ENCODE data around the gene CCNF. TPM values are rescaled to one million over a fixed set of nuclear protein-coding genes. Genes with fewer than 3 reads are reported as not detected.
A peak's percentile ranks its signal among the peaks of the same experiment; 100 is the strongest.

CCNF gene
- total and polyA plus RNA-seq, 10 of the 15 experiments (the other 5 are each of a cell fraction or from before 2014, with no cell fraction given) = 4.0 to 63.2 (median 27.5) TPM

GRCh38 chr16:2425008-2425518 is 4.2 kb upstream of the CCNF start:
- Histone ChIP-seq H3K4me1 (ENCODE audit: control insufficient read depth, insufficient read depth, low read length) (peaks cover 6% of the 10 kb centered on the region), H3K9ac (ENCODE audit: control insufficient read depth, insufficient read depth, low read length) (no peak overlapping the region), H3K36me3 (ENCODE audit: control insufficient read depth in 2 of 2, insufficient read depth in 2 of 2, low read length in 1 of 2) (no peaks in the 10 kb centered on the region), H2AFZ (ENCODE audit: control insufficient read depth, low read depth, low read length) (no peak overlapping the region), H4K20me1 (ENCODE audit: control insufficient read depth, insufficient read depth) (no peaks in the 10 kb centered on the region), H3K79me2 (ENCODE audit: control insufficient read depth, insufficient read depth, low read length) (peaks cover 9% of the 10 kb centered on the region), H3K9me3 (replicated peaks; ENCODE audit: control insufficient read depth, insufficient read depth, low read length) (no peaks in the 10 kb centered on the region), H3K4me2 (ENCODE audit: control insufficient read depth, insufficient read depth) (no peak overlapping the region), H3K27me3 (replicated peaks in 1 of 2; ENCODE audit: control insufficient read depth in 2 of 2, insufficient read depth in 2 of 2, low read length in 1 of 2) (no peaks in the 10 kb centered on the region), H3K27ac (ENCODE audit: control insufficient read depth, insufficient read depth) (no peak overlapping the region), H3K4me3 (no peak overlapping the region)
- DNase-seq (ENCODE audit: low read depth, low spot score) (no peak), FAIRE-seq (no peak), ATAC-seq (no peak)
- intact Hi-C loops (cut with micrococcal nuclease; ENCODE audit: unreplicated experiment) = no loop called here
- ChIA-PET SMC1A (ENCODE audit: uncharacterized antibody, unreplicated experiment) (no interaction called here), RAD21 (ENCODE audit: unreplicated experiment) (no interaction called here), POLR2A (interaction anchor here (0.6 kb wide), 1 partner anchor 527 kb away, joined by 6 read pairs; no protein-coding TSS in a partner anchor), CTCF (no interaction called here)
- no TSS peak for BruUV-seq (replicated peaks)
- TF ChIP-seq POLR2A (IDR thresholded peaks at IDR 0.05; ENCODE audit: low read depth, low read length) (0 out of 2 replicates have a peak, but pooled peaks have one; percentile 32), KAT2A (conservative IDR thresholded peaks at IDR 0.05; ENCODE audit: control insufficient read depth, low read depth, low read length) (no peak)
- in situ Hi-C loops (cut with MboI) = no loop called here
- 64% methylated on average over 9 of the region's 9 CpGs for WGBS (ENCODE audit: insufficient coverage, insufficient replicate concordance, low lambda C conversion rate, missing lambda C conversion rate)

- no peak for DNase-seq (ENCODE audit: low read depth, low spot score)
- no peak overlapping the region for H3K27ac ChIP-seq (ENCODE audit: control insufficient read depth, insufficient read depth)
- no peaks in the 10 kb centered on the region for H3K27me3 ChIP-seq (replicated peaks in 1 of 2; ENCODE audit: control insufficient read depth in 2 of 2, insufficient read depth in 2 of 2, low read length in 1 of 2)
- WGBS (ENCODE audit: insufficient coverage, insufficient replicate concordance, low lambda C conversion rate, missing lambda C conversion rate) = 69% methylated on average over 13 of the region's 13 CpGs
- no peaks in the 10 kb centered on the region for H3K9me3 ChIP-seq (replicated peaks; ENCODE audit: control insufficient read depth, insufficient read depth, low read length)
- in situ Hi-C loops (cut with MboI) (no loop called here), intact Hi-C loops (cut with micrococcal nuclease; ENCODE audit: unreplicated experiment) (no loop called here)
- RAD21 ChIA-PET (ENCODE audit: unreplicated experiment) = no interaction called here
- no peak overlapping the region for H3K4me2 ChIP-seq (ENCODE audit: control insufficient read depth, insufficient read depth)
- FAIRE-seq = no peak
- no peak for ATAC-seq
- H2AFZ ChIP-seq (ENCODE audit: control insufficient read depth, low read depth, low read length) = no peak overlapping the region
- H3K9ac ChIP-seq (ENCODE audit: control insufficient read depth, insufficient read depth, low read length) = no peak overlapping the region
- no TSS peak for BruUV-seq (replicated peaks)
- H3K4me3 ChIP-seq = no peak overlapping the region
- H3K4me1 ChIP-seq (ENCODE audit: control insufficient read depth, insufficient read depth, low read length) = peaks cover 6% of the 10 kb centered on the region
- no peaks in the 10 kb centered on the region for H4K20me1 ChIP-seq (ENCODE audit: control insufficient read depth, insufficient read depth)
- no peaks in the 10 kb centered on the region for H3K36me3 ChIP-seq (ENCODE audit: control insufficient read depth in 2 of 2, insufficient read depth in 2 of 2, low read length in 1 of 2)
- TF ChIP-seq LARP7 (IDR thresholded peaks at IDR 0.05) = no peak
- TF ChIP-seq NFIC (IDR thresholded peaks at IDR 0.05; ENCODE audit: low read depth, low read length) = no peak
- TF ChIP-seq ETV6 (conservative IDR thresholded peaks at IDR 0.05 in 1 of 2, IDR thresholded peaks at IDR 0.05 in 1 of 2; ENCODE audit: borderline replicate concordance in 1 of 2, low read depth in 1 of 2) = no peak
- no peak for TF ChIP-seq TARDBP (IDR thresholded peaks at IDR 0.05; ENCODE audit: borderline replicate concordance)
- no peak for TF ChIP-seq ZNF384 (IDR thresholded peaks at IDR 0.05; ENCODE audit: borderline replicate concordance, low read depth, low read length)
- TF ChIP-seq IRF3 (IDR thresholded peaks at IDR 0.05) = no peak
- TF ChIP-seq NRF1 (conservative IDR thresholded peaks at IDR 0.05; ENCODE audit: low read depth, low read length) = no peak
- no peak for TF ChIP-seq GABPA (IDR thresholded peaks at IDR 0.05; ENCODE audit: low read depth)
- no peak for TF ChIP-seq NFYB (IDR thresholded peaks at IDR 0.05; ENCODE audit: insufficient read depth, low read depth, low read length)
- no peak for TF ChIP-seq FOXK2 (IDR thresholded peaks at IDR 0.05)
- TF ChIP-seq ATF2 (IDR thresholded peaks at IDR 0.05; ENCODE audit: low read length) = no peak
- no peak for TF ChIP-seq IRF4 (IDR thresholded peaks at IDR 0.05; ENCODE audit: low read depth, low read length)
- no peak for TF ChIP-seq TBL1XR1 (IDR thresholded peaks at IDR 0.05; ENCODE audit: low read depth, low read length)
- TF ChIP-seq SMARCA5 (IDR thresholded peaks at IDR 0.05) = no peak
- CTCF ChIA-PET = no interaction called here
- POLR2A ChIA-PET = interaction anchor here (0.6 kb wide), 1 partner anchor 528 kb away, joined by 6 read pairs; no protein-coding TSS in a partner anchor
- SMC1A ChIA-PET (ENCODE audit: uncharacterized antibody, unreplicated experiment) = no interaction called here
- H3K79me2 ChIP-seq (ENCODE audit: control insufficient read depth, insufficient read depth, low read length) = peaks cover 17% of the 10 kb centered on the region
Observed at GRCh38 chr16:2425825-2426430, 3.3 kb upstream of the CCNF start.
